SK-N-MC (cell line): ENCODE measurements around the gene GNG14.

Source experiments
- EZH2 ChIP-seq: fragments of 200-600 bp; sonication (generic); IDR thresholded peaks from one replicate; pipeline ENCODE4 v1.6.1; 2017; ENCODE audit warnings: antibody characterized with exemption
- FOXP2 ChIP-seq: optimal IDR thresholded peaks from 2 replicates; pipeline ENCODE3; 2011; ENCODE audit warnings: mild to moderate bottlenecking, moderate library complexity; ENCODE audit not compliant: insufficient read depth; ENCODE audit errors: extremely low read length, control extremely low read depth
- POLR2AphosphoS5 ChIP-seq: IDR thresholded peaks from 2 replicates; pipeline ENCODE4 v1.6.1; 2012; ENCODE audit warnings: mild to moderate bottlenecking, low read depth, low read length, borderline replicate concordance

DNA sequence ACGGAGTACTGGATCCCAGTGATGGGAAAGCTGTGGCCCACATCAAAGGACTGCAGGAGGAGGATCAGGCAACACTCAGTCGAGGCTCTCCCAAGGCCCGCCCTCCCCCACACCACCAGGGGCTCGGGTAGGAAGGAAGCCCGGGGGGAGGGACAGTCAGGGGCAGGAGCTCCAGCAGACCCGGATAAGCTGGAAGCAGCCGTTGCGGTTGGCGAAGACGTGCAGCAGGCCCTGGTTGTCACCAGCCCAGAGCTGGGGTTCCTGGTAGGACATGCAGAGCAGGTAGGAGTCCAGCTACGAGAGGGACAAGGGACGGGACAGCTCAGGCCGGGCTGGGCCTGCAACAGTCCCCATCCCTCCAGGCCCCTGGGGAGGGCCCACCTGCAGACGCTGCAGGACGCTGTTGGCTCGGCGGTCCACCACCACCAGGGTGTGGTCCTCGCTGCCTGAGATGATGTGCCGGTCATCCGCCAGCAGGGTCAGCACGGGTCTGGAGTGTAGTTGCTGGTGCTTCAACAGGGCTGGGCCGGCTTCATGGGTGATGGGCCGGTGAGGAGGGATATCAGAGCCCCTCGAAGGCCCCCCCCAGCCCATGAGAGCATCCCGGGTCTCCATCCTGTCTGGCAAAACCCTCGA, 1.9 kb downstream of the GNG14 start:
- no peak; the same call in 1 of the 2 replicates for TF ChIP-seq POLR2AphosphoS5
- TF ChIP-seq EZH2, result no peak
- no peak for TF ChIP-seq FOXP2
